ENCODE measurements around the gene CREB1. TPM values are rescaled to one million over a fixed set of nuclear protein-coding genes. Genes with fewer than 3 reads are reported as not detected.

CREB1 gene
- total RNA-seq, 1 donor from 2014 or later: 68.4 TPM

- no peak for DNase-seq (ENCODE audit: low read depth)
Measured at GRCh38 chr2:207541933-207542332, 12.2 kb downstream of the CREB1 start.

DNA sequence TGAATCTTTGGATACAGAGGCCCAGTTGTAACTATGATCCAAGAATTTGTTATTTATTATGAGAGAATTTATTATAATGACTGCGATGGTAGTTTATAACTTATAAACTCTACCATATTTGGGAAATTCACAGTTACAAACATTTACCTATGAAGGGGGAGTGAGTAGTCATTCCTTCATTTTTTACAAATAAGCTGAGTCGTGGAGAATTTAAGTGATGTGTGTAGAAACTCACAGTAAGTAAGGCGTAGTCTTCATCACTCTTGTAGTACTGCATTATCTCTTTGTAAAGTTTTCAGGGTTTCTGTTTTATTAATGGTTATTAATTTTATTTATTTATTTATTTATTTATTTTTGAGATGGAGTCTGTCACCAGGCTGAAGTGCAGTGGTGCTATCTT is 13.5 kb downstream of the CREB1 start:
- no peak for DNase-seq (ENCODE audit: low read depth)

GRCh38 chr2:207546822-207547221 is 17.1 kb downstream of the CREB1 start:
- peak; percentile 57 for DNase-seq (ENCODE audit: low read depth)

DNA sequence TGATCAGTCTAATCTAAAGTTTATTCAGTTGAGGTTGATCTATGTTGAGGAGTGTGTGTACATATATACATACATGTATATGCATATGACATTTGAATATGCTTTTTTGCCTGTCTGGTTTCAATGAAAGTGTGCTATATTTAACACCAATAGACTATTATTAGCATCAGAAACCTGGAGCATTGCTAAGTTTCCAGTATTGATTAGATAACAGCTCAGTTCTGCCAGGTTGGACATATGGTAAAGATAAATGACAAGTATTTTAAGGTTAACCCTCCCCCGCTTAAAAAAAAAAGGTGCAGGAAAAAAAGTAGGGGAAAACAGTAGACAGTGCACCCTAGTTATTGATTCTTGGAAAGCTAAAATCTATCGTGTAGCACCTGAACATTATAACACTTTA is 19.4 kb downstream of the CREB1 start:
- DNase-seq (ENCODE audit: low read depth): no peak

GRCh38 chr2:207558079-207558491 is 28.3 kb downstream of the CREB1 start:
- DNase-seq (ENCODE audit: low read depth): no peak

- DNase-seq (ENCODE audit: low read depth): peak; percentile 33
Measured at GRCh38 chr2:207561386-207562080, 31.8 kb downstream of the CREB1 start.

DNA sequence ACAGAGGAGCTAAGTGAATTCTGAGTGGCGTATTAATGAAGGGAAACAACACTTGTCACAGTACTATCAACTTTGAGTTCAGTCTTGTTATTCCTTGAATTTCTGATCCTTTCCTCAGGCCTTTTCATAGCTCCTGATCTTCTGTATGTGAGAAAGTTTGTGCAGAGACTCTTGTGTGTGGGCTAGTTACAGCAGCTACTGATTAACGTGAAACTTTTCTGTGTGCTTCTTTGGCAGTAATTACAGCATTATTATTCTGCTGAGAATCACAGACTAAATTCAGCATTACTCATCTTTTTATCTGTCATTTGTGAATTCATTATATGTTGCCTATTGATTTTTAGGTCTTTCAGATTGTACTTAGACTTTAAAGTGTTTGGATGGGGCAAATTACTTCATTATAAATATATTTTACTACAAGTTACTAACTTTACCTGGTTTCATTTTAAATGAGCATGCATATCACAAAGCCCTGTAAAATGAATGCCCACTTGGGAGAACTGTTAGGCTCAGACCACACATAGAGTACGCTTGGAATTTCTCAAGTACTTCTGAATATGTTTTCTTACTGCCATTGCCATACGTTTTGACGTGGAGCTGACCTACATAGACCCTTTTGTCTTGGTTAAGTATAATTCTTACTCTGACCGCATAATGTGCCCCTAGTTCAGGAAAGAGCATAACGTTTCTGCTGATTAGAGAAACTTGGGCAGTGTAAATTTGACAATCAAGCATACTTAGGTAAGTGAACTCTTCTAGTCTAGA is 36.2 kb downstream of the CREB1 start:
- DNase-seq (ENCODE audit: low read depth): peak; percentile 58

GRCh38 chr2:207567671-207568070 is 37.9 kb downstream of the CREB1 start:
- no peak for DNase-seq (ENCODE audit: low read depth)

GRCh38 chr2:207571370-207571769 is 41.6 kb downstream of the CREB1 start:
- no peak for DNase-seq (ENCODE audit: low read depth)

GRCh38 chr2:207584952-207585351 is 55.2 kb downstream of the CREB1 start:
- DNase-seq (ENCODE audit: low read depth): no peak

- no peak for DNase-seq (ENCODE audit: low read depth)
Measured at GRCh38 chr2:207587305-207587704, 57.5 kb downstream of the CREB1 start.

DNA sequence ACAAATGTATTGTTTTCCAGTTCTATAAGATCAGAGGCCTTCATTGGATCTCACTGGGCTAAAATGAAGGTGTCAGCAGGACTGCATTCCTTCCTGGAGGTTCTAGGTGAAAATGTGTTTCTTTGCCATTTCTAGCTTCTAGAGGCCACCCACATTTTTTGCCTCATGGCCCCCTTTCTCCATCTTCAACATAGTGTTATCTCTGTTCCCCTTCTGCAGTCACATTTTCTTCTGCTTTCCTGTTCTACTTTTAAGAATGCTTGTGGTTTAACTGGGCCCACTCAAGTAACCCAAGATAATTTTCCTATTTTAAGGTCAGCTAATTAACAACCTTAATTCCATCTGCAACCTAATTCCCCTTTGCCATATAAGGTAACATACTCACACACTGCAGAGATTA is 59.4 kb downstream of the CREB1 start:
- DNase-seq (ENCODE audit: low read depth): no peak

DNA sequence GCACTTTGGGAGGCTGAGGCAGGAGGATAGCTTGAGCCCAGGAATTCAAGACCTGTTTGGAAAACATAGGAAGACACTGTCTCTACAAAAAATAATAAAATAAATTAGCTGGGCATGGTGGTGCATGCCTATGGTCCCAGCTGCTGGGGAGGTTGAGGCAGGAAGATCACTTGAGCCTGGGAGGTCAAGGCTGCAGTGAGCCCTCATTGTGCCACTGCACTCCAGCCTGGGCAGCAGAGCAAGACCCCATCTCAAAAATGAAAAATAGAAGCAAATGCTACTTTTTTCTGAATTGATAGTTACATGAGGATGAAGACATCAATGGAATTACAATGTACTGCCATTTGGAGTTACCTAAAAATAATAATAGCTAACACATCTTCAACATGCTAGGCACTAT is 63.5 kb downstream of the CREB1 start:
- DNase-seq (ENCODE audit: low read depth): no peak

DNA sequence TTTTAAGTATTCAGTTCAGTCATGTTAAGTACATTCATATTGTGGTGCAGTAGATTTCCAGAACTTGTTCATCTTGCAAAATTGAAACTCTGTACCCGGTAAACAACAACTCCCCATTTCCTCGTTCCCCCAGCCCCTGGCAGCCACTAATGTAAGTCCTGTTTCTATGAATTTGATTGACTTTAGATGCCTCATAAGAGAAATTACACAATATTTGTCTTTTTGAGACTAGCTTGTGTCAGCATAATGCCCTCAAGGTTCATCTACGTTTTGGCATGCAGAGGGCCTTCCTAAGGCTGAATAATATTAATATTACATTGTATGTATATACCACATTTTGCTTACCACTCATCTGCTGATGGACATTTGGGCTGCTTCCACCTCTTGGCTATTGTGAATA is 64.5 kb downstream of the CREB1 start:
- no peak for DNase-seq (ENCODE audit: low read depth)

DNA sequence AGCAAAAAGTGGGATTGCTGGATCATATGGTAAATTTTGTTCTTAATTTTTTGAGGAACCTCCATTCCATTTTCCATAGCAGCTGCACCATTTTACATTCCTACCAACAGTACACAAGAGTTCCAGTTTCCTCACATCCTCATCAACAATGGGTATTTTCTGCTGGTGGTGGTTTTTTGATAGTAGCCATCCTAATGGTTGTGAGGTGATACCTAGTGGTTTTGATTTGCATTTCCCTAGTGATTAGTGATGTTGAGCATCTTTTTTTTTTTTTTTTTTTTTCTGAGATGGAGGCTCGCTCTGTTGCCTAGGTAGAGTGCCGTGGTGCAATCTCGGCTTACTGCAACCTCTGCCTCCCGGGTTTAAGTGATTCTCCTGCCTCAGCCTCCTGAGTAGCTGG is 65.0 kb downstream of the CREB1 start:
- no peak for DNase-seq (ENCODE audit: low read depth)

GRCh38 chr2:207599636-207600035 is 69.9 kb downstream of the CREB1 start:
- no peak for DNase-seq (ENCODE audit: low read depth)

DNA sequence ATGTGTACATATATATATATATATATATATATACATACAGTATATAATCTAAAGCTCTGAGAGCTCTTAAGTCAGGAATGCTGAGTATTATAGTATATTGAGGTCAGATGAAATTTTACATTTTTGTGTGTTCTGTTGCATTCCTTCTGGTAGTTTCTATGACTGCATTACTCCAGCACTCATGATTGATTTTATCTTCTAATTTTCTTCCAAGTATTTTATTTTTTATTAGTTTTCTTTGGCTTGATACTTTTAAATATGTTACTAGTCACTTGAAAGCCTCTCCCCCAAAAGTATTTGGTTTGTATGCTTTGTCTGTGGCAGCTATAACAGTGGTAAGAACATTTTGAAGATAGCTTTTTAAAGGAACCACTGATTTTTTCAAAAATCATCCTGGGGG is 70.5 kb downstream of the CREB1 start:
- no peak for DNase-seq (ENCODE audit: low read depth)

DNA sequence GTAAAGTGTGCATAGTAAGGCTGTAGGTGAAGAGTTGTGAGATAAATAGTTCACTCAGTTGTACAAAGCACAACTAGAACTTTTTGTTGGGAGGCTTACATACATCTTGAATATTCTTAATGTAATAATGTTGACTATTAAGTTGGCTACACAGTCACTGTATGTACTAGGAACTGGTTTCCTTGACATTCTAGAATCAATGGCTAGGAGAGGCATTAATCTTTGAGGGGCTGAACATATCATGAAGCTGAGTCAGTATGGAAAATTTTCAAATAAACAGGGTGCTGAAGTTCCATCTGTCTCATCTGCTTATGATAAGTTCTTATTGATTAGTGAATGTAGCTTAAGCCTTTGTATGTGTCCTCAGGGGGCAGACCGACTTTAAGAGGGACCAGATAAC is 72.0 kb downstream of the CREB1 start:
- no peak for DNase-seq (ENCODE audit: low read depth)

DNA sequence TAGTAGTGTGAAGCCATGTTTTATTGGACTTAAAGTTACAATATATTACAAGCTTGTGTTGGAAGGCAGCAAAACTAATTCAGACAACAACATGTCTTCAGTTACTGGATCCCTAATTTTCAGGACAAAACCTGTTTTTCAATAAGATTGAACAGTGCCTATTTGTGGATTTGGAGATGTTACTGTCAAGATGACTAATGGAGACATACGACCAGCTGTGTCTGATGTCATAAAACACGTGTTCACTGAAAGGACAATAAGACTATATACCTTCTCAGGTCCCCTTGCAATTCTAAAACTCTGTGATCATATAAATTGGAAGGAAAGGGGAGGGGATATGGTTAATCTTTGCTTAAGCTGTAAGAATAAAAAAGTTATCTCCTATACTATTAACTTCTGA is 73.7 kb downstream of the CREB1 start:
- no peak for DNase-seq (ENCODE audit: low read depth)

DNA sequence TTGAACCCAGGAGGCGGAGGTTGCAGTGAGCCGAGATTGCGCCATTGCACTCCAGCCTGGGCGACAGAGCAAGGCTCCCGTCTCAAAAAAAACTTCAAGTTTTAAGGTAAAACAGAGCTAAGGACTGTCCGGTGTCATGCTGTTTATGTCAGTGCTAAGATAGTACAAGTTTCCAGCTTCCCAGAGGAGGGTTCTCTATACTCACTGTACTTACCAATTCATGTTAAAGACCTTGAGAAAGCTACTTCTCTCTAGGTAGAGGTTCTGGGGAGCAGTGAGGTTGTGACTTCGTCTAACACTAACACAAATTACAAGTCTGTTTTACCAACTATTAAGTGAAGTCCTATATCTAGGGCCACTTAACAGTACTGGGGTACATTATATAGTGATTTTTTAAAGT is 76.6 kb downstream of the CREB1 start:
- no peak for DNase-seq (ENCODE audit: low read depth)

GRCh38 chr2:207606829-207607228 is 77.1 kb downstream of the CREB1 start:
- no peak for DNase-seq (ENCODE audit: low read depth)

GRCh38 chr2:207612714-207613113 is 83.0 kb downstream of the CREB1 start:
- no peak for DNase-seq (ENCODE audit: low read depth)

DNA sequence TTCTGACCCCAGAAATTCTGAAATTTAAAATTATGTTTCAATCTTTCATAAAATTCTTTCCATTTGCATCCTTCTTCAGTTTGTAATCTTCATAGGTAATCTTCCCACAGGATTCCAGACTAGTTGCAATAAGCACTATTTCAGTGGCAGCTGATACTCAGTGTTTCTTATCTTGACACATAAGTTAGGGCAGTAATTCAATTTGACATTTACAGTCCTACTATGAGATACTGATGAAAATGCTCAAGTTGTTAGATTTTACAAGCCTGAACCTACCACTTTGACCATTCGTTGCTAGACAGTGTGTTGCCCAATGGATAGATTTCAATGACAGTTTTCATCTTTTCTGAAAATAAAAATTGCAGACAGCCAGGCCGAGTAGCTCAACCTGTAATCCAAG is 85.1 kb downstream of the CREB1 start:
- DNase-seq (ENCODE audit: low read depth): no peak

GRCh38 chr2:207616185-207616584 is 86.4 kb downstream of the CREB1 start:
- DNase-seq (ENCODE audit: low read depth): peak; percentile 19
